Upper lobe of right lung (tissue), 1 donor: ENCODE measurements around the gene COQ8B. TPM values are rescaled to one million over a fixed set of nuclear protein-coding genes. Genes with fewer than 3 reads are reported as not detected.

ENCODE experiments used
- ATAC-seq: fragments of 200-7000 bp; cut with Tn5 transposase; one replicate; pipeline ENCODE4 v1.9.1; 2020; ENCODE audit warnings: mild to moderate bottlenecking, moderate library complexity
- DNase-seq: peaks from one replicate; pipeline ENCODE4 v3.0.0-alpha.2; 2020
- H3K27ac ChIP-seq: fragments of 200-600 bp; one replicate; pipeline ENCODE4 v1.8.0; 2022
- H3K27me3 ChIP-seq: fragments of 200-600 bp; one replicate; pipeline ENCODE4 v1.8.0; 2022; ENCODE audit warnings: mild to moderate bottlenecking
- H3K36me3 ChIP-seq: fragments of 200-600 bp; one replicate; pipeline ENCODE4 v1.8.0; 2022
- H3K4me1 ChIP-seq: fragments of 200-600 bp; one replicate; pipeline ENCODE4 v1.8.0; 2022
- H3K4me3 ChIP-seq: fragments of 200-600 bp; one replicate; pipeline ENCODE4 v1.8.0; 2022; ENCODE audit warnings: mild to moderate bottlenecking
- H3K9me3 ChIP-seq: fragments of 200-600 bp; one replicate; pipeline ENCODE4 v1.8.0; 2022
- intact Hi-C: fragments of 100-400 bp; cut with DNase I; formaldehyde crosslinking; loops from one replicate; pipeline ENCODE4 v1.11.0; 2022
- total RNA-seq: library from RNA; stranded (reverse); fragmentation: NEBNext Ultra II Directional; extraction: Animal tissue kit (Norgen Biotek cat#: 25700); gene quantifications from one replicate; pipeline ENCODE4 v1.2.1, GENCODE V29; 2021
- TF ChIP-seq, protein P1 (sequence below): fragments of 200-600 bp; IDR thresholded peaks from one replicate; pipeline ENCODE4 v1.8.0; 2022; ENCODE audit warnings: antibody characterized with exemption
- donor health status: DM: no; HTN: yes; CAD: no; lungs with severe emphysema.

COQ8B gene
- total RNA-seq, 1 donor from 2014 or later = 43.6 TPM

- DNase-seq = no peak
- H3K36me3 ChIP-seq = peaks cover 21% of the 10 kb centered on the region
- intact Hi-C loops = no loop called here
- ATAC-seq = no peak
- peak overlapping the region; percentile 63 for H3K4me3 ChIP-seq
- TF ChIP-seq, protein P1, sequence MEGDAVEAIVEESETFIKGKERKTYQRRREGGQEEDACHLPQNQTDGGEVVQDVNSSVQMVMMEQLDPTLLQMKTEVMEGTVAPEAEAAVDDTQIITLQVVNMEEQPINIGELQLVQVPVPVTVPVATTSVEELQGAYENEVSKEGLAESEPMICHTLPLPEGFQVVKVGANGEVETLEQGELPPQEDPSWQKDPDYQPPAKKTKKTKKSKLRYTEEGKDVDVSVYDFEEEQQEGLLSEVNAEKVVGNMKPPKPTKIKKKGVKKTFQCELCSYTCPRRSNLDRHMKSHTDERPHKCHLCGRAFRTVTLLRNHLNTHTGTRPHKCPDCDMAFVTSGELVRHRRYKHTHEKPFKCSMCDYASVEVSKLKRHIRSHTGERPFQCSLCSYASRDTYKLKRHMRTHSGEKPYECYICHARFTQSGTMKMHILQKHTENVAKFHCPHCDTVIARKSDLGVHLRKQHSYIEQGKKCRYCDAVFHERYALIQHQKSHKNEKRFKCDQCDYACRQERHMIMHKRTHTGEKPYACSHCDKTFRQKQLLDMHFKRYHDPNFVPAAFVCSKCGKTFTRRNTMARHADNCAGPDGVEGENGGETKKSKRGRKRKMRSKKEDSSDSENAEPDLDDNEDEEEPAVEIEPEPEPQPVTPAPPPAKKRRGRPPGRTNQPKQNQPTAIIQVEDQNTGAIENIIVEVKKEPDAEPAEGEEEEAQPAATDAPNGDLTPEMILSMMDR = no peak
- H3K27ac ChIP-seq = peak overlapping the region; percentile 92
- H3K4me1 ChIP-seq = peaks cover 65% of the 10 kb centered on the region
- H3K9me3 ChIP-seq = no peaks in the 10 kb centered on the region
- H3K27me3 ChIP-seq = no peaks in the 10 kb centered on the region
Observed at GRCh38 chr19:40752257-40752781, 35.6 kb upstream of the COQ8B start.

- H3K9me3 ChIP-seq = no peaks in the 10 kb centered on the region
- peaks cover 58% of the 10 kb centered on the region for H3K4me1 ChIP-seq
- intact Hi-C loops = no loop called here
- H3K27ac ChIP-seq = peak within 1 kb of the TSS; percentile 92
- no peaks in the 10 kb centered on the region for H3K27me3 ChIP-seq
- peaks cover 9% of the 10 kb centered on the region for H3K36me3 ChIP-seq
- ATAC-seq (peak; percentile 83), DNase-seq (peak; percentile 98)
- H3K4me3 ChIP-seq = peak within 1 kb of the TSS; percentile 63
- TF ChIP-seq, protein P1 = no peak
Observed at GRCh38 chr19:40750874-40751537, 34.3 kb upstream of the COQ8B start, which contains the start of gene SNRPA. Gene SNRPA, plus strand, starts transcription at chr19:40751203. Its CDS starts 206 bp downstream, at chr19:40751409.

DNA sequence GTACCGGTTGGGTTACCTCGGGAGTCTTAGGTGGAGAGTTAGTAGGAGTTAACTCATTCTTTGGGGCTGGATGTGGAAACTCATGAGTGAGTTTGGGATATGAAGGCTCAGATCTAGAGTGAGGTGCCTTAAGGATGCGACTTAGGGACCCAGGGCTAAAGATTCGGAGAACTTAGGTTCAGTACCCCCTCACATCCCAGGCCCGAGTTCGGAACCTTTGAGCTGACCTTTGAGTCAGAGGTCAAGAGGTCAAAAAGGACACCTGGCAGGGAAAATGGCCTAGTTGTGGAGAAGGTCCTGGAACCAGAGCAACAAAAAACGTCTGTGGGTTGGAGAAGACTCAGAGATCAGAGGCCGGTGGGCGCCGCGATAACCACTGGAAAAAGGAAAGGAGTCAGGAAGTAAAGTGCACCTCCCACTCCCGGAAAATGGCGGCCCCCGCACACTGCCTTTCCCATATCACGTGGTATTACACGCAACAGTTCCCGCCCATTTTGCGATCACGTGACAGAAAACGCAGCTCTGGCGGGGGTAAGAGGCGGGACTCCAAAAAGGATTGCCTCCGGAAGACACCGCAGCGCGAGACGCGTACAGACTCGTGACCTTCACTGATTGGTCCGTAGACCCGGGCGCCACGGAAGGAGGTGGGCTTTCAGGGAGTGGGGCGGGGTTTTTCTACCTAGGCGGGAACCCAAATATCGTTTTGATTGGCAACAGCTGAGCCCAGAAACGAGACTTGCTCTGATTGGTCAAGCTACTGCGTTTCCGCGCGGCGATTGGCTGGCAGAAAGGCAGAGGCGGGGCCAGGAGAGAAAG is 33.6 kb upstream of the COQ8B start, which contains the start of gene ACTMAP:
ACTMAP (minus strand) TSS at position 420 of the 816 bp plus-strand sequence. CDS start 674 bp downstream, outside the sequence.
- intact Hi-C loops = no loop called here
- TF ChIP-seq, protein P1 = no peak
- peak within 1 kb of the TSS; percentile 92 for H3K27ac ChIP-seq
- H3K4me3 ChIP-seq = peak within 1 kb of the TSS; percentile 63
- no peaks in the 10 kb centered on the region for H3K27me3 ChIP-seq
- ATAC-seq (peak; percentile 94), DNase-seq (peak; percentile 99)
- H3K36me3 ChIP-seq = peaks cover 2% of the 10 kb centered on the region
- peaks cover 58% of the 10 kb centered on the region for H3K4me1 ChIP-seq
- H3K9me3 ChIP-seq = no peaks in the 10 kb centered on the region

DNA sequence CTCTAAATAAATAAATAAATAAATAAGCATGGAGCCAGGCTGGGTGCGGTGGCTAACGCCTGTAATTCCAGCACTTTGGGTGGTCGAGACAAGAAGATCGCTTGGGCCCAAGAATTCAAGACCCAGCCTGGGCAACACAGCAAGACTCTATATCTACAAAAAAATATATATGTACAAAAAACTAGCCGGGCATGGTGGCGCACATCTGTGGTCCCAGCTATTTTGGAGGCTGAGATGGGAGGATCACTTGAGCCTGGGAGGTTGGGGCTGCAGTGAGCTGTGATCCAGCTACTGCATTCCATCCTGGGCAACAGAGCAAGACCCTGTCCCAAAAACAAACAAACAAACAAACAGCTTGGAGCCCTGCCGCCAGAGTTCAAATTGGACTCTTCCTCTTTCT is 30.9 kb upstream of the COQ8B start:
- TF ChIP-seq, protein P1 = no peak
- H3K27ac ChIP-seq = no peak overlapping the region
- intact Hi-C loops = no loop called here

GRCh38 chr19:40745402-40745780 is 28.7 kb upstream of the COQ8B start:
- peaks cover 4% of the 10 kb centered on the region for H3K36me3 ChIP-seq
- H3K27me3 ChIP-seq = no peaks in the 10 kb centered on the region
- peak overlapping the region; percentile 9 for H3K4me3 ChIP-seq
- H3K9me3 ChIP-seq = no peaks in the 10 kb centered on the region
- no peak for ATAC-seq
- DNase-seq = no peak
- intact Hi-C loops = no loop called here
- peak overlapping the region; percentile 78 for H3K27ac ChIP-seq
- H3K4me1 ChIP-seq = peaks cover 40% of the 10 kb centered on the region
- TF ChIP-seq, protein P1 = no peak

More for the DNA sequence above, 30.9 kb upstream of the COQ8B start:
- Histone ChIP-seq H3K36me3 (no peaks in the 10 kb centered on the region), H3K4me1 (peaks cover 41% of the 10 kb centered on the region), H3K27me3 (no peaks in the 10 kb centered on the region), H3K9me3 (no peaks in the 10 kb centered on the region), H3K4me3 (no peak overlapping the region)
- ATAC-seq = no peak
- DNase-seq = no peak
